Mesothelial cell of epicardium (in vitro differentiated cells): ENCODE results near the gene SERPINB6. TPM values are rescaled to one million over a fixed set of nuclear protein-coding genes. Genes with fewer than 3 reads are reported as not detected.
A peak's percentile ranks its signal among the peaks of the same experiment; 100 is the strongest.
"Not testable (repeated sequence)": the region's sequence is repeated elsewhere in the genome, so short reads cannot be mapped to it uniquely, and the experiment has no call there.

Source experiments
- DNase-seq, 2 experiments: peaks; one replicate each; pipeline ENCODE4 v3.0.0; 2021; ENCODE audit warnings: low spot score in 2 of 2; ENCODE audit not compliant: unreplicated experiment in 2 of 2
- H3K27ac Mint-ChIP-seq: 2 replicates; pipeline ENCODE4 v1.8.0; 2021; ENCODE audit warnings: mixed read lengths
- H3K27me3 Mint-ChIP-seq: 2 replicates; pipeline ENCODE4 v1.8.0; 2021; ENCODE audit warnings: low read depth, mixed read lengths
- H3K36me3 Mint-ChIP-seq: 2 replicates; pipeline ENCODE4 v1.8.0; 2021; ENCODE audit warnings: mixed read lengths
- H3K4me1 Mint-ChIP-seq: 2 replicates; pipeline ENCODE4 v1.8.0; 2021; ENCODE audit warnings: mixed read lengths
- H3K4me3 Mint-ChIP-seq: 2 replicates; pipeline ENCODE4 v1.8.0; 2021; ENCODE audit warnings: mild to moderate bottlenecking, moderate library complexity, mixed read lengths
- H3K9me3 Mint-ChIP-seq: 2 replicates; pipeline ENCODE4 v1.8.0; 2021; ENCODE audit warnings: mixed read lengths
- CTCF ChIP-seq: fragments of 200-600 bp; sonication (generic); IDR thresholded peaks from one replicate; pipeline ENCODE4 v1.5.0; 2021; ENCODE audit warnings: antibody characterized with exemption; ENCODE audit not compliant: unreplicated experiment
- total RNA-seq: library from RNA; stranded (reverse); gene quantifications from 3 replicates; pipeline ENCODE4 v1.2.1, GENCODE V29; 2021

The SERPINB6 gene
- total RNA-seq, 1 donor from 2014 or later: 93.4 TPM

GRCh38 chr6:2935566-2936291 lies 35.6 kb downstream of the SERPINB6 start:
- Mint-ChIP-seq H3K27me3 (peaks cover 7% of the 10 kb centered on the region), H3K36me3 (no peaks in the 10 kb centered on the region), H3K4me3 (no peak overlapping the region), H3K27ac (no peak overlapping the region), H3K9me3 (peaks cover 9% of the 10 kb centered on the region), H3K4me1 (peaks cover 23% of the 10 kb centered on the region)
- DNase-seq: peak in 1 of 2 experiments; percentile 19
- TF ChIP-seq CTCF: no peak

GRCh38 chr6:2934057-2934456 lies 37.3 kb downstream of the SERPINB6 start:
- H3K36me3 Mint-ChIP-seq: peaks cover 3% of the 10 kb centered on the region
- H3K4me3 Mint-ChIP-seq: no peak overlapping the region
- no peak for DNase-seq
- TF ChIP-seq CTCF: no peak
- no peak overlapping the region for H3K27ac Mint-ChIP-seq
- H3K27me3 Mint-ChIP-seq: peaks cover 7% of the 10 kb centered on the region
- peaks cover 9% of the 10 kb centered on the region for H3K9me3 Mint-ChIP-seq
- peaks cover 23% of the 10 kb centered on the region for H3K4me1 Mint-ChIP-seq

- H3K36me3 Mint-ChIP-seq, H3K27ac Mint-ChIP-seq, H3K27me3 Mint-ChIP-seq, H3K9me3 Mint-ChIP-seq, H3K4me3 Mint-ChIP-seq: not testable (repeated sequence)
- H3K4me1 Mint-ChIP-seq: peaks cover 20% of the 10 kb centered on the region
- DNase-seq: peak in 1 of 2 experiments; percentile 34
Observed at GRCh38 chr6:2932911-2933310, 38.5 kb downstream of the SERPINB6 start.

GRCh38 chr6:2931970-2932748 lies 39.2 kb downstream of the SERPINB6 start:
- Mint-ChIP-seq H3K27me3 (peaks cover 7% of the 10 kb centered on the region), H3K27ac (peak overlapping the region; percentile 3), H3K36me3 (peaks cover 3% of the 10 kb centered on the region), H3K4me3 (peak overlapping the region; percentile 22), H3K9me3 (peaks cover 9% of the 10 kb centered on the region), H3K4me1 (peaks cover 20% of the 10 kb centered on the region)
- TF ChIP-seq CTCF: peak; percentile 72
- DNase-seq: peak; percentile 44 to 80

- peaks cover 7% of the 10 kb centered on the region for H3K27me3 Mint-ChIP-seq
- H3K4me1 Mint-ChIP-seq: peaks cover 30% of the 10 kb centered on the region
- no peak overlapping the region for H3K4me3 Mint-ChIP-seq
- peak overlapping the region; percentile 76 for H3K27ac Mint-ChIP-seq
- H3K36me3 Mint-ChIP-seq: peaks cover 3% of the 10 kb centered on the region
- DNase-seq: no peak
- TF ChIP-seq CTCF: no peak
- H3K9me3 Mint-ChIP-seq: no peaks in the 10 kb centered on the region
Observed at GRCh38 chr6:2931055-2931454, 40.3 kb downstream of the SERPINB6 start.

- H3K4me1 Mint-ChIP-seq: peaks cover 40% of the 10 kb centered on the region
- H3K27ac Mint-ChIP-seq, H3K4me3 Mint-ChIP-seq, H3K36me3 Mint-ChIP-seq, H3K27me3 Mint-ChIP-seq, H3K9me3 Mint-ChIP-seq: not testable (repeated sequence)
- DNase-seq: peak in 1 of 2 experiments; percentile 13
Observed at GRCh38 chr6:2927931-2928330, 43.4 kb downstream of the SERPINB6 start.

GRCh38 chr6:2925842-2926747 lies 45.3 kb downstream of the SERPINB6 start:
- H3K36me3 Mint-ChIP-seq, H3K27me3 Mint-ChIP-seq, H3K9me3 Mint-ChIP-seq, H3K4me3 Mint-ChIP-seq: not testable (repeated sequence)
- peaks cover 31% of the 10 kb centered on the region for H3K4me1 Mint-ChIP-seq
- peak in 1 of 2 experiments; percentile 44 for DNase-seq
- H3K27ac Mint-ChIP-seq: peak overlapping the region; percentile 87
